HTERT RPE-1 (cell line): ENCODE data around the gene CDCA3.

Experiments used
- in situ Hi-C: fragments of 300-500 bp; cut with MboI; formaldehyde crosslinking; loops from 4 replicates; pipeline ENCODE4 v1.14.3; 2020; ENCODE audit warnings: low sequenced_read_pairs

Gene CDCA3

GRCh38 chr12:6855322-6855721 lies 4.2 kb upstream of the CDCA3 start:
- in situ Hi-C loops, result no loop called here

GRCh38 chr12:6854036-6854435 lies 3.0 kb upstream of the CDCA3 start:
- in situ Hi-C loops, result no loop called here

- in situ Hi-C loops, result no loop called here
These were observed 2.5 kb upstream of the CDCA3 start for GRCh38 chr12:6853626-6854025.

- in situ Hi-C loops, result no loop called here
These were observed 1.7 kb upstream of the CDCA3 start for GRCh38 chr12:6852651-6853354.

GRCh38 chr12:6851921-6852650 lies 1.0 kb upstream of the CDCA3 start, which contains the start of gene USP5:
Gene USP5, plus strand, starts transcription at chr12:6852150. Its CDS starts 30 bp downstream, at chr12:6852180.
- in situ Hi-C loops, result no loop called here

GRCh38 chr12:6850796-6851152 lies 312 bp downstream of the CDCA3 start:
- in situ Hi-C loops, result no loop called here

- in situ Hi-C loops, result no loop called here
These were observed 1.0 kb downstream of the CDCA3 start for GRCh38 chr12:6849976-6850560.

GRCh38 chr12:6849427-6849826 lies 1.7 kb downstream of the CDCA3 start:
- in situ Hi-C loops, result no loop called here

- in situ Hi-C loops, result no loop called here
These were observed 3.4 kb downstream of the CDCA3 start for GRCh38 chr12:6847676-6848075.

GRCh38 chr12:6846316-6846869 lies 4.7 kb downstream of the CDCA3 start:
- in situ Hi-C loops, result no loop called here

- in situ Hi-C loops, result no loop called here
These were observed 5.7 kb downstream of the CDCA3 start for GRCh38 chr12:6845395-6845794.

- in situ Hi-C loops, result no loop called here
These were observed 7.8 kb downstream of the CDCA3 start for GRCh38 chr12:6843118-6843902.

GRCh38 chr12:6842075-6842474 lies 9.0 kb downstream of the CDCA3 start:
- in situ Hi-C loops, result no loop called here

GRCh38 chr12:6840761-6841515 lies 10.1 kb downstream of the CDCA3 start, which contains the start of gene GNB3:
Gene GNB3, plus strand, starts transcription at chr12:6840925. Its CDS starts 363 bp downstream, at chr12:6841288.
- in situ Hi-C loops, result no loop called here

GRCh38 chr12:6840330-6840729 lies 10.8 kb downstream of the CDCA3 start:
- in situ Hi-C loops, result no loop called here

GRCh38 chr12:6839482-6840201 lies 11.4 kb downstream of the CDCA3 start:
- in situ Hi-C loops, result no loop called here

- in situ Hi-C loops, result no loop called here
These were observed 12.2 kb downstream of the CDCA3 start for GRCh38 chr12:6838854-6839253.

GRCh38 chr12:6837370-6838060 lies 13.6 kb downstream of the CDCA3 start:
- in situ Hi-C loops, result no loop called here

GRCh38 chr12:6836851-6837250 lies 14.2 kb downstream of the CDCA3 start:
- in situ Hi-C loops, result no loop called here
